Smooth muscle cell (in vitro differentiated cells): Measurements from ENCODE around the gene NNT. TPM values are rescaled to one million over a fixed set of nuclear protein-coding genes. Genes with fewer than 3 reads are reported as not detected.

Experiments used
- DNase-seq: peaks from one replicate; lab custom pipeline; 2025; ENCODE audit not compliant: unreplicated experiment; lab: John Stamatoyannopoulos, UW
- H2AFZ ChIP-seq: fragments of 200-600 bp; sonication (generic); 2 replicates; pipeline ENCODE4 v1.6.0; 2016; ENCODE audit warnings: antibody characterized with exemption, low read depth, mild to moderate bottlenecking
- H3F3A ChIP-seq: fragments of 200-600 bp; sonication (generic); 2 replicates; pipeline ENCODE4 v1.6.0; 2017; ENCODE audit warnings: antibody characterized with exemption, low read depth
- H3K27ac ChIP-seq: fragments of 200-600 bp; sonication (generic); 2 replicates; pipeline ENCODE4 v1.5.1; 2016; ENCODE audit warnings: low read depth, mild to moderate bottlenecking
- H3K27me3 ChIP-seq: fragments of 200-600 bp; sonication (generic); 2 replicates; pipeline ENCODE4 v1.6.1; 2016; ENCODE audit warnings: low read depth, mild to moderate bottlenecking
- H3K36me3 ChIP-seq: fragments of 200-600 bp; sonication (generic); 2 replicates; pipeline ENCODE4 v1.5.1; 2016; ENCODE audit warnings: low read depth
- H3K4me1 ChIP-seq: fragments of 200-600 bp; sonication (generic); 2 replicates; pipeline ENCODE4 v1.5.1; 2016; ENCODE audit warnings: low read depth
- H3K4me2 ChIP-seq: fragments of 200-600 bp; sonication (generic); 2 replicates; pipeline ENCODE4 v1.6.0; 2016; ENCODE audit warnings: mild to moderate bottlenecking
- H3K4me3 ChIP-seq: fragments of 200-600 bp; sonication (generic); 2 replicates; pipeline ENCODE4 v1.5.1; 2016; ENCODE audit warnings: mild to moderate bottlenecking
- H3K79me2 ChIP-seq: fragments of 200-600 bp; sonication (generic); 2 replicates; pipeline ENCODE4 v1.6.0; 2016; ENCODE audit warnings: low read depth, mild to moderate bottlenecking
- H3K9ac ChIP-seq: fragments of 200-600 bp; sonication (generic); 2 replicates; pipeline ENCODE4 v1.6.0; 2016; ENCODE audit warnings: low read depth
- H3K9me3 ChIP-seq: fragments of 200-600 bp; sonication (generic); replicated peaks from 2 replicates; pipeline ENCODE4 v1.5.1; 2016; ENCODE audit warnings: low read depth
- H4K20me1 ChIP-seq: fragments of 200-600 bp; sonication (generic); 2 replicates; pipeline ENCODE4 v1.6.0; 2016; ENCODE audit warnings: low read depth
- CTCF ChIP-seq: fragments of 200-600 bp; sonication (generic); IDR thresholded peaks from 2 replicates; pipeline ENCODE4 v1.5.1; 2017; ENCODE audit warnings: borderline replicate concordance, mild to moderate bottlenecking, antibody characterized with exemption; ENCODE audit not compliant: insufficient read depth, poor library complexity, severe bottlenecking
- WGBS: methylation state at CpG from one replicate; pipeline ENCODE4 v1.1.7; 2016; ENCODE audit warnings: low lambda C conversion rate; 5-methylcytosine and 5-hydroxymethylcytosine counted together
- polyA plus RNA-seq: library from polyadenylated mRNA; unstranded; fragments of >200 nt; fragmentation: Nextera tagmentation; extraction: Ambion mirVana; gene quantifications from 2 replicates; pipeline ENCODE4 v1.2.1, GENCODE V29; 2016
- total RNA-seq: library from RNA; depleted of rRNA; stranded (reverse); fragments of >200 nt; gene quantifications from 2 replicates; pipeline ENCODE4 v1.2.3, GENCODE V29; 2014

Gene NNT
- total and polyA plus RNA-seq, 2 experiments from 2014 or later = 26.8 to 49.8 TPM

- Histone ChIP-seq H3K36me3 (no peaks in the 10 kb centered on the region), H3K27ac (no peak overlapping the region), H3K79me2 (no peaks in the 10 kb centered on the region), H3K9ac (no peak overlapping the region), H3K4me2 (no peak overlapping the region), H2AFZ (no peak overlapping the region), H3K4me1 (no peaks in the 10 kb centered on the region), H3K4me3 (no peak overlapping the region), H3K9me3 (no peaks in the 10 kb centered on the region), H3F3A (no peaks in the 10 kb centered on the region), H3K27me3 (no peaks in the 10 kb centered on the region), H4K20me1 (no peaks in the 10 kb centered on the region)
- 83% methylated on average over 4 of the region's 4 CpGs for WGBS
- DNase-seq = no peak
- TF ChIP-seq CTCF = no peak
Observed at GRCh38 chr5:43582082-43583005, 20.6 kb upstream of the NNT start.

DNA sequence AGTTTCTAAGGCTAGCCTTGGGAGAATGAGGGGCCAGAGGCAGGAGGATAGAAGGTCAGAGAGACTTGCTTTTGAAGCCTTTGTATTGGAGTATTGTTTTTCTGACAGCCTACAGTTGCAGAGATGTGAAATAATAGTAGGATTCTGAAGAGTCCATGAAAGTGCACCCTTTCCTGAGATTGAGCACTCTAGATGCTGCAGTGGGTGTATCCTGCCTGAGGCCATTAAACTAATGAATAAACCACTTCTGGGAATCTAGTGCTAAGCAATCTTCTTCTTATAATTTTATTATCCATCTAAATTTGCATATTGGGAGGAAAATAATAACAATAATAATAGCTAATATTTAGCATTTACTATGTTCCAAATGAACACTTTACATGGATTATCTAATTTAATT is 19.3 kb upstream of the NNT start:
- Histone ChIP-seq H2AFZ (no peak overlapping the region), H3K36me3 (no peaks in the 10 kb centered on the region), H3K9me3 (no peaks in the 10 kb centered on the region), H3K4me1 (no peaks in the 10 kb centered on the region), H3K79me2 (no peaks in the 10 kb centered on the region), H3K27ac (no peak overlapping the region), H3K4me3 (no peak overlapping the region), H3K4me2 (no peak overlapping the region), H4K20me1 (no peaks in the 10 kb centered on the region), H3F3A (no peaks in the 10 kb centered on the region), H3K9ac (no peak overlapping the region), H3K27me3 (no peaks in the 10 kb centered on the region)
- no peak for TF ChIP-seq CTCF
- DNase-seq = no peak

DNA sequence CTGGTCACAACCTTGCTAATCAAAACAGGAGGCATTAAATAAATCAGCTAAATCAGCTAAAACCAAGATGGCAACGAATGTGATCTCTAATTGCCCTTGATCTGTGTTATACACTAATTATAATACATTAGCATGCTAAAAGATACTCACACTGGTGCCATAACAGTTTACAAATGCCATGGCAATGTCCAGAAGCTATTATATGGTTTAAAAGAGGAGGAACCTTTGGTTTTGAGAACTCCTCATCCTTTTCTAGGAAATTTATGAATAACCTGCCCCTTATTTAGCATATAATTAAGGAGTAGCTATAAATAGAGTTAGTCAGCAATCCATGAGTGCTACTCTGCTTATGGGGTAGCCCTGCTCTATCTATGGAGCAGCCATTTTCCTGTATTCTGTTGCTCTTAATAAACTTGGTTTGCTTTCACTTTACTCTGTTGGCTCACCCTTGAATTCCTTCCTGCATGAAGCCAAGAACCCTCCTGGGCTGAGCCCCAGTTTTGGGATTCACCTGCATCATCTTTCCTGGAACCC is 18.7 kb upstream of the NNT start:
- 84% methylated on average over 1 of the region's 1 CpG for WGBS
- H3K36me3 ChIP-seq = no peaks in the 10 kb centered on the region
- no peaks in the 10 kb centered on the region for H3K9me3 ChIP-seq

More for the DNA sequence above, 18.7 kb upstream of the NNT start:
- Histone ChIP-seq H3K9ac (no peak overlapping the region), H2AFZ (no peak overlapping the region), H3K4me1 (no peaks in the 10 kb centered on the region), H3K4me2 (no peak overlapping the region), H3K27ac (no peak overlapping the region), H3F3A (no peaks in the 10 kb centered on the region), H3K27me3 (no peaks in the 10 kb centered on the region), H3K4me3 (no peak overlapping the region), H3K79me2 (no peaks in the 10 kb centered on the region), H4K20me1 (no peaks in the 10 kb centered on the region)
- no peak for TF ChIP-seq CTCF
- DNase-seq = no peak
